ENCODE results near the gene PLOD1.
"Not testable (repeated sequence)": the region's sequence is repeated elsewhere in the genome, so short reads cannot be mapped to it uniquely, and the experiment has no call there.

GRCh38 chr1:11901446-11901845, 33.1 kb upstream of the PLOD1 start:
- not testable (repeated sequence) for TF ChIP-seq TAF15 (IDR thresholded peaks at IDR 0.05; ENCODE audit: low read depth, low read length, poor library complexity, severe bottlenecking); ZNF138 (CRISPR knock-in tag; IDR thresholded peaks at IDR 0.05; ENCODE audit: low read depth); CAMTA2 (CRISPR knock-in tag; IDR thresholded peaks at IDR 0.05; ENCODE audit: borderline replicate concordance); FOXK2 (IDR thresholded peaks at IDR 0.05); ZNF180 (CRISPR knock-in tag; IDR thresholded peaks at IDR 0.05; ENCODE audit: borderline replicate concordance, low read depth); HOMEZ (CRISPR knock-in tag; IDR thresholded peaks at IDR 0.05; ENCODE audit: low read depth); ARID4A (CRISPR knock-in tag; IDR thresholded peaks at IDR 0.05; ENCODE audit: borderline replicate concordance); PRDM15 (CRISPR knock-in tag; IDR thresholded peaks at IDR 0.05)
